ENCODE measurements around the gene EEF1A2. TPM values are rescaled to one million over a fixed set of nuclear protein-coding genes. Genes with fewer than 3 reads are reported as not detected.

EEF1A2 gene
- total RNA-seq, 6 experiments from 2014 or later: 0.22 to 153 (median 1.0) TPM

- Histone ChIP-seq H3K4me1 (no peaks in the 10 kb centered on the region), H3K27ac (no peak overlapping the region), H3K27me3 (no peaks in the 10 kb centered on the region), H3K36me3 (no peaks in the 10 kb centered on the region), H3K9me3 (no peaks in the 10 kb centered on the region), H3K4me3 (no peak overlapping the region)
- WGBS (ENCODE audit: insufficient coverage, low coverage, low lambda C conversion rate, missing lambda C conversion rate): 78% methylated on average over 5 of the region's 5 CpGs
- ATAC-seq (no peak), DNase-seq (no peak)
- TF ChIP-seq CTCF (IDR thresholded peaks at IDR 0.05) (no peak), POLR2A (IDR thresholded peaks at IDR 0.05) (no peak)
- intact Hi-C loops (cut with DNase I): no loop called here
Observed at GRCh38 chr20:63449025-63449424, 49.9 kb downstream of the EEF1A2 start.

- ATAC-seq: no peak
- H3K36me3 ChIP-seq: no peaks in the 10 kb centered on the region
- no peak overlapping the region for H3K27ac ChIP-seq
- intact Hi-C loops (cut with DNase I): no loop called here
- 56% methylated on average over 10 of the region's 18 CpGs for WGBS (ENCODE audit: insufficient coverage, low coverage, low lambda C conversion rate, missing lambda C conversion rate)
- no peak for DNase-seq
- H3K4me3 ChIP-seq: no peak overlapping the region
- H3K4me1 ChIP-seq: no peaks in the 10 kb centered on the region
- TF ChIP-seq CTCF (IDR thresholded peaks at IDR 0.05) (no peak), POLR2A (IDR thresholded peaks at IDR 0.05) (no peak)
- H3K27me3 ChIP-seq: no peaks in the 10 kb centered on the region
- H3K9me3 ChIP-seq: no peaks in the 10 kb centered on the region
Observed at GRCh38 chr20:63448031-63448430, 50.9 kb downstream of the EEF1A2 start.

GRCh38 chr20:63447320-63447719 is 51.6 kb downstream of the EEF1A2 start:
- no peak for ATAC-seq
- TF ChIP-seq POLR2A (IDR thresholded peaks at IDR 0.05) (no peak), CTCF (IDR thresholded peaks at IDR 0.05) (no peak)
- WGBS (ENCODE audit: insufficient coverage, low coverage, low lambda C conversion rate, missing lambda C conversion rate): 62% methylated on average over 12 of the region's 16 CpGs
- DNase-seq: no peak
- Histone ChIP-seq H3K27ac (no peak overlapping the region), H3K9me3 (no peaks in the 10 kb centered on the region), H3K4me1 (no peaks in the 10 kb centered on the region), H3K4me3 (no peak overlapping the region), H3K36me3 (no peaks in the 10 kb centered on the region), H3K27me3 (no peaks in the 10 kb centered on the region)
- intact Hi-C loops (cut with DNase I): no loop called here

- Histone ChIP-seq H3K36me3 (no peaks in the 10 kb centered on the region), H3K27me3 (no peaks in the 10 kb centered on the region), H3K4me3 (no peak overlapping the region), H3K4me1 (no peaks in the 10 kb centered on the region), H3K27ac (no peak overlapping the region), H3K9me3 (no peaks in the 10 kb centered on the region)
- intact Hi-C loops (cut with DNase I): no loop called here
- ATAC-seq (no peak), DNase-seq (no peak)
- WGBS (ENCODE audit: insufficient coverage, low coverage, low lambda C conversion rate, missing lambda C conversion rate): 57% methylated on average over 11 of the region's 31 CpGs
- no peak for TF ChIP-seq POLR2A (IDR thresholded peaks at IDR 0.05)
- no peak for TF ChIP-seq CTCF (IDR thresholded peaks at IDR 0.05)
Observed at GRCh38 chr20:63446216-63447024, 52.5 kb downstream of the EEF1A2 start.

Measured in right lobe of liver (tissue), 6 donors.